Activated CD4-positive, alpha-beta T cell treated with anti-CD3 and anti-CD28 coated beads, Interleukin-2, amount 50 U/mL, for 24 hours (primary cell): ENCODE measurements around the gene GALNT17.
"Not testable (repeated sequence)": the region's sequence is repeated elsewhere in the genome, so short reads cannot be mapped to it uniquely, and the experiment has no call there.

Experiments
- DNase-seq, 2 donors: peaks; one replicate each; pipeline ENCODE4 v3.0.0-alpha.2; 2020; ENCODE audit warnings: low read depth in 1 of 2, low spot score in 1 of 2

GALNT17 gene

DNA sequence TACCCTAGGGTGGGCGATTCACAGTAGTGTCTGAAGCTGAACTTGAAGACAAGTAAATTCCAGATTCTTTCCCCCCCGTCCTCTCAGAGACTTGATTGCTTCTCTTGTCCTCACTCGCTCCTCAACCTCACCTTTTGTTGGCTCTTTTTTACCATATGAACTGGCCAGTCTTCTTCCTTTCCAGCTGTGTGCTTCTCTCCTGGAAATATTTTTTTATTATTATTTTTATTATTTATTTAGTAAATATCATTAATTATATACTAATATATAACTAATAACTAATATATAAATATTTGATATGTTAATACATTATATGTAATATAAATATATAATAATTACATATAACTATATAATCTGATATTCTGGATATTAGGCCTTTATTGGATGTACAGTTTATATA is 484.3 kb downstream of the GALNT17 start:
- DNase-seq, result no peak

DNA sequence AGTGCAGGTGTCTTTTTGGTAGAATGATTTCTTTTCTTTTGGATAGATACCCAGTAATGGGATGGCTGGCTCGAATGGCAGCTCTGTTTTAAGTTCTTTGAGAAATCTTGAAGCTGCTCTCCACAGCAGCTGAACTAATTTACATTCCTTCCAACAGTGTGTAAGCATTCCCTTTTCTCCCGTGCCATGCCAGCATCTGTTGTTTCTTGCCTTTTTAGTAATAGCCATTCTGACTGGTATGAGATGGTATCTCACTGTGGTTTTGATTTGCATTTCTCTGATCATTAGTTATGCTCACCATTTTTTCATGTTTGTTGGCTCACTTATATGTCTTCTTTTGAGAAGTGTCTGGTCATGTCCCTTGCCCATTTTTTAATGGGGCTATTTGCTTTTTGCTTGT is 486.3 kb downstream of the GALNT17 start:
- no peak for DNase-seq

DNA sequence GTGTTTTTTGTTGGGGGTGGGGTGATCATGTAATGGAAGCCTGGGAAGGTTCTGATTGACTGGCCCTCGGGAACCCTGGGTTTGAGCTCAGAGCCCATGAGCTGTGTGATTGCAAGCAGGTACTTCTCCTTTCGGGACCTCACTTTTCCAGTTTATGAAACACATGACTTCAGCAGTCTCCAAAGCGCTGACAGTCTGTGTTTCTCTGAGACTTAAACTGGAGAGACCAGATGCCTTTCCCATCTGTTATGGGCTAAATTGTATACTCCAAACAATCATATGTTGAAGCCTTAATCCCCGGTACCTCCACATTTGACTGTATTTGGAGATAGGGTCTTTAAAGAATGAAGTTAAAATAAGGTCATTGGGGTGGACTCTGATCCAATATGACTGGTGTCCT is 493.6 kb downstream of the GALNT17 start:
- no peak for DNase-seq

DNA sequence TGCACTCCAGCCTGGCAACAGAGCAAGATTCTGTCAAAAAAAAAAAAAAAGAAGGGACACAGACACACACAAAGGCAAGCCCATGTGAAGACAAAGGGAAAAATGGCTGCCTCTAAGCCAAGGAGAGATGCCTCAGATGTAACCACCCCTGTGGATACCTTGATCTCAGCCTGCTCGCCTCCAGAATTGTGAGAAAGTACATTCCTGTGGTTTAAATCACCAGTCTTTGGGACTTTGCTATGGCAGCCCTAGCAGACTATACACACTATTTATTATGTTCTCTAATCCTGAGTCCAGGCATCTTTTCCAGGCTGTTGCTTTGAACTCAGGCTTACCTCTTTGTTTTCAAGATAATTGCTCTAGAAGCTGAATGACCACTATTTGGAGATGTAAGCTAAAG is 494.3 kb downstream of the GALNT17 start:
- DNase-seq, result no peak

DNA sequence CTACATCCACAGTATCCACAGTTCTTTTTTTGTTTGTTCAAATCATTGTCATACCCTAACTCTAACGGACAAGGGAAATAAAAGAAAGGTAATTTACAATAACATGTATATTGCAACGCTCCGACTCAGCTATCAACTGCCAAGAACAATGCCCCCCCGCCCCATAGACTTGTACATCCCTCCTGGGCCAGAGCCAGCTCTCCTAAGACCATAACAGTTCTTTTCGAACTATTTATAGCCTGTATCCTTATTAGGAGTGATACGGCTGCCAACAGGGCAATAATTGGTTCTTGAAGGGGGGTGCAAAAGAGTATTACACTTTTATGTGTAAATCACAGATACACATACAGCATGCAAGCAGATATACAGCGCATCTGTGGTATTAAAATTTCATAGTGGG is 495.7 kb downstream of the GALNT17 start:
- no peak for DNase-seq

DNA sequence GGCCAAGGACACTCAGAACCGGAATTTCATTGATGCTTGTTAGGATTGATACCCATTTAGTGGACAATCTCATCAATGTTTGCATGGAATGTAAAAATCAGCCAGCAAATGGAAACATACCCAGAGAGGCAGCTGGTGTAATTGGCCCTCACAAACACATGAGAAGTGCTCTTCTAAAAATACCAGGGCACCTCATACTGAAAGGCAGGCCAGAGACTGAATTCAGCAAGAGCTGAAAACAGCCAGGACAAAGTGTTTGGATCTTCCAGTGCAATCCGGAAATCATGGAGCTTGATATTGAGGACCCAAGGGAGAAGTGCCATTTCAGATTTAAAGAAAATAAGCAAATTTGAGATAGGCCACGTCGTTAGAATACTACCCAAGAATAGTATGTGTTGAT is 498.6 kb downstream of the GALNT17 start:
- DNase-seq, result no peak

DNA sequence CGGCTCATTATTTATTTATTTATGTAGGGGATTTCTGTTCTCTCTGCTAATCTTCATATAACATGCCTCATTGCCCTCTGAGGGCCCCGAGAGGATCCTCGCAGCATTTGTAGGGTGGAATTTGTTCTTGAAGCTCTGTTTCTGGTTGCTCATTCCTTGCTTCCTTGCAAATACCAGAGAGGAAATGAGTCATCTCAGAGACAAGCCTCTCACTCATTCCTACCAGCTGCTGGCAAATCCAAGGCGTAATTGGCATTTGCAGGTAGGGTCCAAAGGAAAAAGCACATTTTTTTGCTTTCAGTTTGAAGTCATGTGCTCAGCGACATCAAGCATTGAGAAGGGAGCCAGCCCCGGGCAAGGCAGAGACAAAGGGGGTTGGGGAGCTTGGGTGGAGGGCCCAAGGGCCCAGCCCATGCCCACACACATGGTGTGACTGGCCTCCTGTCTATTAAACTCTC is 501.6 kb downstream of the GALNT17 start:
- no peak for DNase-seq

DNA sequence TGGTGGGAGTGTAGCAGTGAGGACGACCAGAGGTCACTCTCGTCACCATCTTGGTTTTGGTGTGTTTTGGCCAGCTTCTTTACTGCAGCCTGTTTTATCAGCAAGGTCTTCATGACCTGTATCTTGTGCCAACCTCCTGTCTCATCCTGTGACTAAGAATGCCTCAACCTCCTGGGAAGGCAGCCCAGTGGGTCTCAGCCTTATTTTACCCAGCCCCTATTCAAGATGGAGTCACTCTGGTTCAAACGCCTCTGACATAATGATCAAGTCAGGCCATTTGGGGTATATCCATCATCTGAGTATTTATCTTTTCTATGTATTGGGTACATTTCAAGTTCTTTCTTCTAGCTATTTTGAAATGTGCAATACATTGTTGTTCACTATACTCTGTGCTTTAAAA is 503.9 kb downstream of the GALNT17 start:
- DNase-seq, result not testable (repeated sequence)

DNA sequence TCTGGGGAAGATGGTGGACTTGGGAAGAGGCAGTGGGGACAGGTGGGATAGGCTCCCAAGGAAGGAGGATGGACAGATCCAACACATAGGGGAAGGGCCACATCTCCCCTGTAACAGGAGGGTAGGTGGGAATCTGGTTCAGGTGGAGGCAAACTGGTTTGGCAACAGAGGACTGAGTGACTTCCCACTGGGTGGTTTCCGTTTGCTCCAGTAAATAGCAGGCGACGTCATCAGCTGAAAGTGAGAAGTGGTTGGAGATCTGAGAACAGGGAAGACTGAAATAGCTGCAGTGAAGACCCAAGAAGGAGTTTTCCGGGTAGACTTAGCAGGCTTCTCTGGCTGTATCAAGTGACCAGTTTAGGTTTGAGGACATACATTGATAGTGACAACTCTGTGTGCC is 504.4 kb downstream of the GALNT17 start:
- no peak for DNase-seq

DNA sequence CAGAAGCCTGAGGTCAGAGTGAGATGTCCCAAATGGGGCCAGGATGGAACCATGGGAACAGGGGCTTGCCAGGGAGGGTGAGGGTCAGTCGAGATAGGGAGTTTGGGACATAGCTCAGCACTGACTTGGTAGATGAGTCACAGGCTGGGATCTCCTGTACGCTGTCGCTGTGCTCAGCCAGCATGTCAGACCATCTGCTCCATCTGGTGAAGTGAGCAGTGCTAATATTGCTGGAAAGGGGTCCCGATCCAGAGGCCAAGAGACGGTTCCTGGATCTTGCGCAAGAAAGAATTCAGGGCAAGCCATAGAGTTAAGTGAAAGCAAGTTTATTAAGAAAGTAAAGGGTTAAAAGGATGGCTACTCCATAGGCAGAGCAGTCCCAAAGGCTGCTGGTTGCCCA is 505.6 kb downstream of the GALNT17 start:
- DNase-seq, result no peak

DNA sequence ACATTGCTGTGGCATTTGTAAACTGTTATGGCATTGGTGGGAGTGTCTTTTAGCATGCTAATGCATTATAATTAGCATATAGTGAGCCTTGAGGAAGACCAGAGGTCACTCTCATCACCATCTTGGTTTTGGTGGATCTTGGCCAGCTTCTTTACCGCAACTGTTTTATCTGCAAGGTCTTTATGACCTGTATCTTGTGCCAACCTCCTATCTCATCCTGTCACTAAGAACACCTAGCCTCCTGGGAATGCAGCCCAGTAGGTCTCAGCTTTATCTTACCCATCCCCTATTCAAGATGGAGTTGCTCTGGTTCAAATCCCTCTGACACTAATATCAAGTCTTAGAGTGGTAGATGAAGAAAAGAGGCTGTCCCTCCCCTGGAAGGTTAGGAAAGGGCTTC is 506.2 kb downstream of the GALNT17 start:
- no peak for DNase-seq

DNA sequence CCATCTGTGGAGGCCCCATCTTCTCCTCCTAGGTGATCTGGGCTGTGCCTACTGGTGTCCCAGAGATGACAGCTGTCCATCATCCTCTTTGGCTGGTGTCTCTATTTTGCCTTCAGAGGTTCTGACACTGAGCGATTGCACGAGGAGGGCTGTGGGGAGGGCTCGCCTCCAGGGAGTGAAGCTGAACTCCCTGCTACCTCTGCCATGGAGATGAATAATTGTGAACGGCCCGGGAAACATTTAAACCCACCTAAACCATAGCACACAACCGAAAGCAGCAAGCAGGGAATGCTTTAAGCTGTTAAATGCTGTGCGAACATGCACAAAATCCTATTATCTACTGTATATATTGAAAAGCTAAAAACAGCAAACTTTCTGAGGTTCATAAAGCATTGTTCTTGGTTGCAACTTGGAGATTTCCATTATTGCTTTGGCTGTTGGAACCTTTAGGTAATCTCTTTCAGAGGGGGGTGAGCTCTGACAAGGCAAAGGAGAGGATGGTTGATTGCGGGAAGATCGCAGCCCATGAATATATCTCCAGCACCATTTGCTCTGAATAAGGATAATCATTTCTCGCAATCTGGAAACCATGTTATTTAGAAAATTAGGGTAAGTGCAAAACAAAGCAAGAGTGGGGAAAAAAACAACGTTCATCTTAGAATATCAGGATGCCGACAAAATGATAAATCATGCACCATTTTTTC is 507.6 kb downstream of the GALNT17 start:
- DNase-seq, result no peak

DNA sequence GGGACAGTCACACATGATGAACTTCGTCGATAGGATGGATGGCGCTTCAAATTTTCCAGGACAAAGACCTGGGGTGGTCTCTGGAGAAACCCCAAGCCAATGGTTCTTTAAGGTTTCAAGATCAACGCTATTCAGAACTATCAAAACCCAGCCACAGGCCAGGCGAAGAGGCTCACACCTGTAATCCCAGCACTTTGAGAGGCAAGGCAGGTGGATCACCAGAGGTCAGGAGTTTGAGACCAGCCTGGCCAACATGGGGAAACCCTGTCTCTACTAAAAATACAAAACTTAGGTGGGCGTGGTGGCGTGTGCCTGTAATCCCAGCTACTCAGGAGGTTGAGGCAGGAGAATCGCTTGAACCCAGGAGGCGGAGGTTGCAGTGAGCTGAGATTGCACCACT is 511.1 kb downstream of the GALNT17 start:
- not testable (repeated sequence) for DNase-seq

DNA sequence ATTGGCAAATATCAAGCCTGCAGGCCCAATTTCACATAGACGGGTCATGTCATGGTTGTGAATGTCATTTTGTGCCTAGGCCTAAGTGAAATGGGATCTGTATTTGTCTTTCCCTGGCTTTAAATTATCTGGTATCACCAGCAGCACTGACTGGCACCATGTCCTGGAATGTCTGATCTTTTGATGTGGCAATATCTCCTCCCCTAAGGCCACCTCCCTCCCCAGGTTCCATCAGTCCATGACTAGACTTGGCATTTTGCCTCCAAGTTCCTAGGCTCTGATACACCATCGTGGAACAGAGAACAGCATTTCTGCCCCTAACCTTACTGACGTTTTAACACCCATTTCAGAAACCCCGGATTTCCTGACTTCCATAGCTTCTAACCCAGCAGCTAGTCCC is 513.9 kb downstream of the GALNT17 start:
- no peak for DNase-seq

DNA sequence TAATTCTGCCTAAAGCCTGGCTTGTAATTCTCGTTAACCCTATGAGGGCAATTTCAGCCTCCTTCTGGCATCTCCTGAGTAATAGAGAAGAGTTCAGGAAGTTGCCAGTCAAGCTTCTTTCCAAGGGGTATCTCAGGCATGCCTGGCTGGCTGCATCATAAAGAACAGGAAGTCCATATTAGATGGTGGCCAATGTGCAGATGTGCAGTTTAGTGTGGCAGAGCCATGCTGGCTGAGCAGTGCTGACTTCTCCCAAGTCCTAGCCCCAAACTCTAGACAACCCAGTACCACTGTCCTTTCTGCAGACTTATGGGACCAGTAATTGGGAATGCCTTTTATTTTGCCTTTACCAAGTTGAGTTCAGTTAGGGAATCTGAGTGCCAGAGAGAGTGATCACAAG is 517.9 kb downstream of the GALNT17 start:
- DNase-seq, result no peak

DNA sequence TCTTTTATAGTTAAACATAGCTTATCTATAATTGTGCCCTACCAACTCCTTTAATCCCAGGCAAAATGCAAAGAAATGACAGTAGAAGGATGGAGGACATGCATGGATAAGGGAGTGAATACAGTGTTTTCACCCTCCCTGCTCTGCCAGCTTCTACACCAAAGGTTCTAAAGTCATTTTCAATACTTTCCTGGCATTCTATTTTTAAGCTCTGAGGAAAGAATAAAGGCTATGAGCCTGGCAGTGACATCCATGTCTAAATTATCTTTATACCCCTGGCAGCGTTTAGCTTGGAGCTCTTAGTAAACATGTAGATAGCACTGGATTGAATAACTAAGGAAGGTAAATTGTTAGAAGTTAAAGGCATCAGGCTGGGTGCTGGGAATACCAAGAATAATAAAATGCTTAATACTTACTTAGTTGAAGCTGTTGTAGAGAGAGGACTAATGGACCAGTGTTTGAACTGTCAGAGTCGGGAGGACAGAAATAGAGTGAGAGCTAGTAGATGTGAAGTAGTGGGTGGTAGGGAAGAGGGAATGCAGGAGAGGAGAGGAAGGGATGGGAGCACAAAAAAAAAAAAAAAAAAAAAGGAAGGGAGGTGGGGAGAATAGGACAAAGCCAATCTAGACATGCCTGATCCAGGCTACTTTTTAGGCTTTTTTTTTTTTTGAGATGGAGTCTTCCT is 518.9 kb downstream of the GALNT17 start:
- DNase-seq, result no peak

DNA sequence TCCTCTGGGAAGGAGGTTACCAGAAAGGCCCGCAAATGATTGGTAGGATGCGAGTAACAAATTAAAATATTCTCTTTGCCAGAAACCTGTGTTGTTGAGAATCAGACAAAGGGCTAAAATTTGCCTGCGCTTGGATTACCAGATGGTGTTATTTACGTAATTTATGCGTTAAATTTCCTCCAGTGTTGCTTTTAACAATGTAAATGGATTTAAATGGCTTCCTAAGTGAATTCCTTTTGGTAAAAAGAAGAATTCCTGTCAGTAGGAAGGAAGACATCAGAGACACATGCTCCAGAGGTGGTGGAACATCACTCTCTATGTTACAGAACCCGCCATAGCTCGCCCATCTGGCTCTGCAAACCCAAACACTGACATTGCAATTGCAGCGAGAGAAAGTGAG is 520.6 kb downstream of the GALNT17 start:
- no peak for DNase-seq

DNA sequence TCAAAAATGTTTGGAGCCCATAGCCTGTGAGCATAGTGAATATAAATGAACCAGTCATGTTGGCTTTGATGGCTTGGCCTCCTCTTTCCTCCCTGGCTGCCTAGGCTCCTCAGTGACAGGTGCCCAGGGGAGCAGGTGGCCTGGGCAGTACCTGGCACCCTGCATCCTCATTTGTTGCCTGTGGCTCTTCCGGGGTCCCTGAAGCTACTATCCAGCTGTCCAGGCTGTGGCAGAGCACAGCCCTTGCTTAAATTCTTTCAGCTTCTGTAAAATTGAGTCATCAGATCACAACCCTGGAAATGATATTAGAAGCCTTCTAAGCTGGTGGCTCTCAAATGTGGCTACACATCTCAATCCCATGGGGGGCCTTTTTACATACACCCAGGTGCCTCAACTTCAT is 525.4 kb downstream of the GALNT17 start:
- no peak for DNase-seq

DNA sequence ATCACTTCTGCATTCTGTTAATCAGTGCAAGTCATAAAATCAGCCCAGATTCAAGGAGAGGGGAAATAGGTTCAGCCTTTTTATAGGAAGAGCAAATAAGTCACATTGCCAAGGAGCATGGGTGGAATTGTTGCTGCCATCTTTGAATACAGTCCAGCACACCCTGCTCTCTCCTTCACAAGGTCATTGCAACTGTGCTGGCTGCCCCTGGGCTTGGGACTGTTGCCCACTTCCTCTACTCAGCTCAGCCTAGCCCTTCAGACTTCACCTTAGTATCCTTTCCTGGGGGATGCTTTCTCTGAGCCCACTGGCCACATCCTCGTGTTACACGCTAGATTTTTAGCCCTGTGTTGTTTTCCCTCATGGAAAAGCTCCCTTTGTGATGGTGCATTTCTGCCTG is 527.7 kb downstream of the GALNT17 start:
- DNase-seq, result no peak

DNA sequence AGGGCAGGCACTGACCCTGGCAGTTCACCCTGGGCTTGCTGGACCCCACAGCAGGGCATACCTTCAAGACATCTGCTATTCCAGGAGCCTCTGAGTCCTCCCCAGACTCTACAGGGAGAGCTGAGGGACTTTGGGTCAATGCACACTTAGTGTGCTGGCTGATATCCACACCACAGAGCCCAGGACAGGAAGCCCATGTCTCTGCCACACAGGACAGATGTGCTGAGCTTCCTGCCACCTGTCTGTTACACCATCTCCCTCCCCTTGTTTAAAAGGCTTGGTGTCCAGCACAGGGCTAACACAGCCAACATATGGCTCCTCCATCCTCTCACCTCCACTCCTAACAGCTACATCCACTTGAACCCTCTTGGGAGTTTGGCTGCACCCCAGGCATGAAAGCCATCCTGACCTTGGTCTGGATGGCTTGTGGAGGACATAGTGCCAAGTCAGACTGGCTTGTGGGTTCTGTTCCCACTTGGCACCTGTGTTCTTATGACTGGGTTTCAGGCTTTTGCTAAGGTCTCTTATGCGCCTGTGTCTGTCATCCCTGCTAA is 529.8 kb downstream of the GALNT17 start:
- DNase-seq, result no peak

DNA sequence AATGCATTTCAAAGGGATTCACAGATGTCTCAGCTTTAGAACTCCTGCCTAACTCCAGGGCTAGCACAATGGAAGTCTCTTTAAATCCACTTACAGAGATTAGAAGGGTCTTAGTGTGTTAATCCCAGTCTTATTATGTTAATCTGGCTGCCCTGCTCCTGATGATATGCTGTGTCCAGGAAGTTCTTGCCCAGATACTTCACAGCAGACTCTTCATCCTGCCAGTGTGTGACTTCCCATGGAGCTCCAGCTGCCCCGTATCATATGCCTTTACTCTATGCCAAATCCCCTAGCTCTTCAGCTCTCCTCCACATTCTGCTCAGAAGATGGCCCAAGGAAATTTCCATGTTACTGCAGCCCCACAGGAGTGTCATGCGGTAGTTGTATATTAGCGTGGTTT is 533.8 kb downstream of the GALNT17 start:
- no peak for DNase-seq

DNA sequence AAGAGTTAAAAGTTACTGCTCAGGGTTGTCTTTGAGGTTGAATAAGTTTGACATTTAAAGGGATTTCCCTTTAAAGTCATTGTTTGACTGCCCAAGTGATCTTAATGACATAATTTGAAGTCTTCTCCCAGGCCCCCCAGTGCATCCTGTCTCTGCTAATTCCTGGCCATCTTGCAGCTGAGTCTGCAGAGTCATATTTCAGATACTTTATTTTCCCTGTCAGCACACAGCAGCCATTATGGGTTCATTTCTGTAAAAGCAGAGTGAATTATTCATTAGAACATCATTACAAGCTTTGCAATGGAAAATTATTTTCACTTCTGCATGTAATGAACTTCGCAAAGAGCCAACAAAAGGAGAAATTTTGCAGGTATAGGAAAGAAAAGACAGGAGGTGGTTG is 536.6 kb downstream of the GALNT17 start:
- no peak for DNase-seq

DNA sequence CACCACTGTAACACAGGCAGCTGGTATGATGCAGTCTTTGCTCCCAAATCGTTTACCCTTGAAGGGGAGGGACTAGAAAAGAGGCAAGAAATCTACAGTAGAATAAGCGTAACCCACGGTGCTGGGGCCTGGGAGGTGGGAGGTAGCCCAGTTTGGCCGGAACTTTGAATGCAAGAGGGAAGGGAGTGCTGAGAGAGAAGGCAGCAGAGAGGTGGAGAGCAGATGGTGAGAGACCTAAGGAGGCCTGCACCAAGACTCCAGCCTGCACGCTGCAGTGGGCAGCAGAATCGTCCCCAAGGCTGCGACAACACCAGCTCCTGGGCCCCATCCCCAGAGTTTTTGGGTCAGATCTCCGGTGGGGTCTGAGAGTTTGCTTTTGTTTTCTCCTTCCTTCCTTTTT is 547.5 kb downstream of the GALNT17 start:
- no peak for DNase-seq
